B cell (primary cell): Measurements from ENCODE around the gene PRSS53. TPM values are rescaled to one million over a fixed set of nuclear protein-coding genes. Genes with fewer than 3 reads are reported as not detected.

ENCODE experiments used
- polyA plus RNA-seq: library from polyadenylated mRNA; depleted of rRNA; stranded (reverse); fragments of >200 nt; gene quantifications from 2 replicates; pipeline ENCODE4 v1.2.3, GENCODE V29; 2012
- total RNA-seq, 2 donors: library from RNA; stranded (reverse); fragments of 120-200 nt in 1 of 2; gene quantifications; 1 replicate in 1 of 2; 2 replicates in 1 of 2; pipeline versions ENCODE4 v1.2.3 to v1.2.4, GENCODE V29; 2013 to 2022

PRSS53 gene
- total and polyA plus RNA-seq, 2 donors (not counting 1 experiment from before 2014, with no cell fraction given), result 10.1 to 10.8 TPM

Other genes with a start within 250 kb of the PRSS53 start
- gene BCL7C, start 194.9 kb downstream of the PRSS53 start, total RNA-seq, result 30.5 and 31.6 TPM in 2 replicates
- 14.9 and 17.1 TPM in 2 replicates for gene BCL7C, start 194.9 kb downstream of the PRSS53 start, polyA plus RNA-seq
- gene CTF1, start 192.3 kb downstream of the PRSS53 start, total RNA-seq, result 0.81 and 1.0 TPM in 2 replicates
- gene CTF1, start 192.3 kb downstream of the PRSS53 start, polyA plus RNA-seq, result 0.78 and 0.99 TPM in 2 replicates
- gene FBXL19, start 165.4 kb downstream of the PRSS53 start, total RNA-seq, result 25.0 and 29.5 TPM in 2 replicates
- gene FBXL19, start 165.4 kb downstream of the PRSS53 start, polyA plus RNA-seq, result 9.0 and 12.9 TPM in 2 replicates
- 51.8 and 55.8 TPM in 2 replicates for gene ORAI3, start 139.9 kb downstream of the PRSS53 start, total RNA-seq
- gene ORAI3, start 139.9 kb downstream of the PRSS53 start, polyA plus RNA-seq, result 24.2 and 32.2 TPM in 2 replicates
- gene SETD1A, start 131.2 kb downstream of the PRSS53 start, total RNA-seq, result 37.2 and 39.5 TPM in 2 replicates
- gene SETD1A, start 131.2 kb downstream of the PRSS53 start, polyA plus RNA-seq, result 11.5 and 12.4 TPM in 2 replicates
- gene HSD3B7, start 103.7 kb downstream of the PRSS53 start, total RNA-seq, result 1.0 and 1.2 TPM in 2 replicates
- 0.65 and 0.89 TPM in 2 replicates for gene HSD3B7, start 103.7 kb downstream of the PRSS53 start, polyA plus RNA-seq
- gene STX1B, start 78.3 kb downstream of the PRSS53 start, total RNA-seq, result 2.2 and 2.7 TPM in 2 replicates
- gene STX1B, start 78.3 kb downstream of the PRSS53 start, polyA plus RNA-seq, result 1.8 and 2.1 TPM in 2 replicates
- gene STX4, start 55.4 kb downstream of the PRSS53 start, total RNA-seq, result 111 and 120 TPM in 2 replicates
- gene STX4, start 55.4 kb downstream of the PRSS53 start, polyA plus RNA-seq, result 133 and 159 TPM in 2 replicates
- 11.1 and 12.0 TPM in 2 replicates for gene ZNF668, start 14.7 kb downstream of the PRSS53 start, total RNA-seq
- 5.1 and 5.8 TPM in 2 replicates for gene ZNF668, start 14.7 kb downstream of the PRSS53 start, polyA plus RNA-seq
- gene ZNF646, start 14.5 kb downstream of the PRSS53 start, total RNA-seq, result 45.9 and 51.7 TPM in 2 replicates
- 9.2 and 14.7 TPM in 2 replicates for gene ZNF646, start 14.5 kb downstream of the PRSS53 start, polyA plus RNA-seq
- gene VKORC1, start 5.9 kb upstream of the PRSS53 start, total RNA-seq, result 36.8 and 45.7 TPM in 2 replicates
- gene VKORC1, start 5.9 kb upstream of the PRSS53 start, polyA plus RNA-seq, result 22.3 and 31.8 TPM in 2 replicates
- 24.7 and 29.7 TPM in 2 replicates for gene BCKDK, start 19.4 kb upstream of the PRSS53 start, total RNA-seq
- gene BCKDK, start 19.4 kb upstream of the PRSS53 start, polyA plus RNA-seq, result 20.0 and 27.6 TPM in 2 replicates
- 100.0 and 102 TPM in 2 replicates for gene KAT8, start 28.7 kb upstream of the PRSS53 start, total RNA-seq
- gene KAT8, start 28.7 kb upstream of the PRSS53 start, polyA plus RNA-seq, result 102 TPM in 2 replicates
- gene PRSS8, start 46.8 kb upstream of the PRSS53 start, total RNA-seq, result not detected in 2 replicates
- gene PRSS8, start 46.8 kb upstream of the PRSS53 start, polyA plus RNA-seq, result not detected in 2 replicates
- gene PRSS36, start 61.1 kb upstream of the PRSS53 start, total RNA-seq, result 1.6 TPM in 1 of 2 replicates, not detected in the other
- 0.20 and 1.0 TPM in 2 replicates for gene PRSS36, start 61.1 kb upstream of the PRSS53 start, polyA plus RNA-seq
- 585 and 597 TPM in 2 replicates for gene FUS, start 91.2 kb upstream of the PRSS53 start, total RNA-seq
- gene FUS, start 91.2 kb upstream of the PRSS53 start, polyA plus RNA-seq, result 181 and 386 TPM in 2 replicates
- 31.8 and 35.7 TPM in 2 replicates for gene PYCARD, start 113.8 kb upstream of the PRSS53 start, total RNA-seq
- gene PYCARD, start 113.8 kb upstream of the PRSS53 start, polyA plus RNA-seq, result 36.3 and 72.0 TPM in 2 replicates
- gene TRIM72, start 125.2 kb upstream of the PRSS53 start, total RNA-seq, result 0.02 and 0.05 TPM in 2 replicates
- 0.03 and 0.09 TPM in 2 replicates for gene TRIM72, start 125.2 kb upstream of the PRSS53 start, polyA plus RNA-seq
- not detected in 2 replicates for gene PYDC1, start 128.2 kb upstream of the PRSS53 start, total RNA-seq
- gene PYDC1, start 128.2 kb upstream of the PRSS53 start, polyA plus RNA-seq, result not detected in 2 replicates
- gene ITGAM, start 171.0 kb upstream of the PRSS53 start, total RNA-seq, result 28.4 and 34.3 TPM in 2 replicates
- 32.9 and 66.3 TPM in 2 replicates for gene ITGAM, start 171.0 kb upstream of the PRSS53 start, polyA plus RNA-seq